AML-193 (cell line): ENCODE data around the gene MGAT5.

Experiments
- DNase-seq, 2 experiments: peaks; one replicate each; lab custom pipeline; 2025; lab: John Stamatoyannopoulos, UW

Gene MGAT5

DNA sequence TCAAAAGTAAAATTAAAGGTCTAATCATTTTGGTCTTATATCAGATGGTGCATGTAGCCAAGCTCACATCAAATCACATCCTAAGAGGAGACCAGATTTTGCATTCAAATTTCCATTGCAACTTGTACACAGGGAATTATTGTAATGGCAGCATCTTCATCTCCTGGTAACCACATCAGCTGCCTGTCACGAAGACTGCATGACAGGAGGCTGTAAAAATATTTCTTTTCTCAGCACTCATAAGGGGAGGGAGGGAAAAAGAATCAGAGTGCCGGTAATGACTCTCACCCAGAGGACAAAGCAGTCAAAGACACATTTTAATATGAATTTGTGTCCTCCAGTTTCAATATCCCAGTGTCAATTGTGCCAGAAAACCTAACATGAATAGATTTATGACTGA lies 248.2 kb downstream of the MGAT5 start:
- DNase-seq = no peak
